ENCODE results near the gene UBE2E2. TPM values are rescaled to one million over a fixed set of nuclear protein-coding genes. Genes with fewer than 3 reads are reported as not detected.

The UBE2E2 gene
- total RNA-seq, 1 experiment from 2014 or later = 38.6 TPM

DNA sequence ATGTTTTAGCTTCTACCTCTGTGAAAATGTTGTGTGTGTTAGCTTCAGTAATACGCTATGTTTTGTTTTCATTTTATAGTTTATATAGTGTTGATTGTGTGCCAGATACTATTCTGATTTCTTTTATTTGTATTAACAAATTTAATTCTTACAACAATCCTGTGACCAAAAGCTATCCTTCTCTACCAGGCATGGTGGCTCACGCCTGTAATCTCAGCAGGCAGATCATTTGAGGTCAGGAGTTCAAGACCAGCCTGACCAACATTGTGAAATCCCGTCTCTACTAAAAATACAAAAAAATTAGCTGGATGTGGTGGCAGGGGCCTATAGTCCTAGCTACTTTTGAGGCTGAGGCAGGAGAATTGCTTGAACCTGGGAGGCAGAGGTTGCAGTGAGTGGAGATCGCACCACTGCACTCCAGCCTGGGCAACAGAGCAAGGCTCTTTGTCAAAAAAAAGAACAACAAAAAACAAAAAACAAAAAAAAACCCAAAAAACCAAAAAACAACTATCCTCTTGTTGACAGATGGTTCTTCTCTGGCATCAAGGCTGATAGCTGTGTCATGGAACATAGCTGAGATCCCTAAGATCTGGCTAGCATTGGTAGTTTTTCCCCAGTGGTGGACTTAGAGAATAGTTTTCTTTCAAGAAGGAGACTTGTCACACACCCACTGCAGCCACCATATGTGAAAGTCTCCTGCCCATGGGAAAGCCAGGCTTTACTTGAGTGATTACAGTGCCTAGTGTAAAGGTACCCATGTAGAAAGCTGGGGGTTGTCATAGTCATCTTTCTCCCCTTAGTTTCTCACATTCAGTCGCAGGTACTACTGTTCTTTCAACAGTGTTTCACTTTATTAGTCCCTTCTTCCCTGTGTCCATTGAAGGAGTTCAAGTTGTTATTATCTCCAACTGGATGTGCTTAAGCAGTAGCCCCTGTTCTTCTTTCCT is 116.5 kb downstream of the UBE2E2 start:
- Histone ChIP-seq H2BK120ac (ENCODE audit: low read depth, low read length, poor library complexity, severe bottlenecking) (no peak overlapping the region), H2BK15ac (ENCODE audit: low read depth, low read length) (no peak overlapping the region), H2BK12ac (ENCODE audit: insufficient read length, low read depth, low read length) (no peak overlapping the region), H4K5ac (ENCODE audit: insufficient read length, low read depth, low read length) (no peak overlapping the region), H2AFZ (ENCODE audit: low read length) (no peak overlapping the region), H3K23me2 (ENCODE audit: insufficient read length, low read depth, low read length, poor library complexity, severe bottlenecking) (no peaks in the 10 kb centered on the region), H3K79me2 (ENCODE audit: insufficient read depth, low read length) (no peaks in the 10 kb centered on the region; the same call in 1 of the 2 replicates), H3K4ac (ENCODE audit: low read depth, low read length) (no peak overlapping the region), H3K9me3 (ENCODE audit: control insufficient read depth, low read depth, low read length) (no peaks in the 10 kb centered on the region), H3K23ac (ENCODE audit: insufficient read length, low read depth, low read length) (no peak overlapping the region), H3K27ac (ENCODE audit: insufficient read length, low read depth, low read length) (no peak overlapping the region), H2BK20ac (ENCODE audit: low read depth, low read length, poor library complexity, severe bottlenecking) (no peak overlapping the region), H3K27me3 (ENCODE audit: insufficient read depth, low read length) (no peaks in the 10 kb centered on the region), H3K9ac (ENCODE audit: extremely low read depth, insufficient read length, low read length) (no peak overlapping the region), H3K4me2 (ENCODE audit: insufficient read depth, insufficient read length, low read length) (no peak overlapping the region), H4K91ac (ENCODE audit: insufficient read length, low read depth, low read length) (no peak overlapping the region), H3K18ac (ENCODE audit: insufficient read length, low read depth, low read length) (no peak overlapping the region), H3K56ac (ENCODE audit: insufficient read length, low read depth, low read length) (no peak overlapping the region), H3T11ph (ENCODE audit: low read length) (no peak overlapping the region), H2BK5ac (ENCODE audit: insufficient read length, low read length) (no peak overlapping the region), H3K4me1 (ENCODE audit: insufficient read depth, low read length) (no peaks in the 10 kb centered on the region), H2AK5ac (ENCODE audit: insufficient read length, low read length) (no peak overlapping the region), H3K79me1 (ENCODE audit: insufficient read depth, low read depth, low read length, poor library complexity, severe bottlenecking) (no peaks in the 10 kb centered on the region), H4K20me1 (ENCODE audit: control insufficient read depth, insufficient read depth, insufficient read length) (no peaks in the 10 kb centered on the region), H3K14ac (ENCODE audit: insufficient read depth, low read length) (no peak overlapping the region), H4K8ac (replicated peaks; ENCODE audit: insufficient read length, low read depth, low read length) (no peak overlapping the region)
- Mint-ChIP-seq H3K27ac (no peak overlapping the region), H3K4me3 (no peak overlapping the region), H3K9me3 (peaks cover 5 to 10% of the 10 kb centered on the region in 2 experiments; a peak in 3 of 5 replicates), H3K36me3 (ENCODE audit: insufficient read depth in 1 of 3, low read depth in 3 of 3) (peaks cover 7 to 12% (median 10%) of the 10 kb centered on the region in 3 experiments), H3K27me3 (ENCODE audit: low read depth) (no peaks in the 10 kb centered on the region; the same call in 1 of the 2 replicates), H3K4me1 (peaks cover 4 to 6% of the 10 kb centered on the region in 2 experiments)
- no peak for DNase-seq
- TF ChIP-seq, protein P1, sequence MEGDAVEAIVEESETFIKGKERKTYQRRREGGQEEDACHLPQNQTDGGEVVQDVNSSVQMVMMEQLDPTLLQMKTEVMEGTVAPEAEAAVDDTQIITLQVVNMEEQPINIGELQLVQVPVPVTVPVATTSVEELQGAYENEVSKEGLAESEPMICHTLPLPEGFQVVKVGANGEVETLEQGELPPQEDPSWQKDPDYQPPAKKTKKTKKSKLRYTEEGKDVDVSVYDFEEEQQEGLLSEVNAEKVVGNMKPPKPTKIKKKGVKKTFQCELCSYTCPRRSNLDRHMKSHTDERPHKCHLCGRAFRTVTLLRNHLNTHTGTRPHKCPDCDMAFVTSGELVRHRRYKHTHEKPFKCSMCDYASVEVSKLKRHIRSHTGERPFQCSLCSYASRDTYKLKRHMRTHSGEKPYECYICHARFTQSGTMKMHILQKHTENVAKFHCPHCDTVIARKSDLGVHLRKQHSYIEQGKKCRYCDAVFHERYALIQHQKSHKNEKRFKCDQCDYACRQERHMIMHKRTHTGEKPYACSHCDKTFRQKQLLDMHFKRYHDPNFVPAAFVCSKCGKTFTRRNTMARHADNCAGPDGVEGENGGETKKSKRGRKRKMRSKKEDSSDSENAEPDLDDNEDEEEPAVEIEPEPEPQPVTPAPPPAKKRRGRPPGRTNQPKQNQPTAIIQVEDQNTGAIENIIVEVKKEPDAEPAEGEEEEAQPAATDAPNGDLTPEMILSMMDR (conservative IDR thresholded peaks at IDR 0.05) = no peak
- no CpG with 5 or more reads among the region's 5 CpGs for WGBS (ENCODE audit: extremely low coverage, insufficient read length, low lambda C conversion rate)

Measured in H9 (cell line).